HL-60 (cell line): Measurements from ENCODE around the gene CARS2.
"Not testable (repeated sequence)": the region's sequence is repeated elsewhere in the genome, so short reads cannot be mapped to it uniquely, and the experiment has no call there.

Experiments used
- DNase-seq, 2 experiments: peaks; one replicate each; pipeline ENCODE4 v3.0.0-alpha.2; 2010 to 2020; ENCODE audit warnings: low read depth in 1 of 2, low spot score in 1 of 2
- H3K27ac ChIP-seq: fragments of 250-450 bp; sonication (Bioruptor Pico); replicated peaks from 2 replicates; pipeline ENCODE4 v1.5.1; 2020; ENCODE audit warnings: mild to moderate bottlenecking, moderate library complexity
- H3K27me3 ChIP-seq: fragments of 250-450 bp; sonication (Bioruptor Pico); 2 replicates; pipeline ENCODE4 v1.5.1; 2021; ENCODE audit warnings: mild to moderate bottlenecking, moderate library complexity; ENCODE audit not compliant: insufficient read depth, poor library complexity, severe bottlenecking
- H3K4me3 ChIP-seq: replicated peaks from 2 replicates; pipeline ENCODE4 v1.5.1; 2011; ENCODE audit warnings: mild to moderate bottlenecking, control low read depth, low read length; ENCODE audit not compliant: insufficient read depth
- GABPA ChIP-seq: IDR thresholded peaks from 2 replicates; pipeline ENCODE4 v1.6.1; 2012; ENCODE audit warnings: low read depth
- POLR2AphosphoS5 ChIP-seq: IDR thresholded peaks from 2 replicates; pipeline ENCODE4 v1.6.1; 2012; ENCODE audit warnings: low read depth
- SPI1 ChIP-seq: IDR thresholded peaks from 2 replicates; pipeline ENCODE4 v1.6.1; 2012; ENCODE audit warnings: low read depth, mild to moderate bottlenecking, borderline replicate concordance
- TF ChIP-seq, protein P1 (sequence below): IDR thresholded peaks from 2 replicates; pipeline ENCODE4 v1.6.1; 2012; ENCODE audit warnings: low read depth; ENCODE audit not compliant: insufficient replicate concordance
- TF ChIP-seq, protein P2 (sequence below): IDR thresholded peaks from one replicate; pipeline ENCODE4 v1.5.1; 2011; ENCODE audit warnings: low read length, control low read depth, inconsistent platforms; ENCODE audit not compliant: insufficient read depth

The CARS2 gene

DNA sequence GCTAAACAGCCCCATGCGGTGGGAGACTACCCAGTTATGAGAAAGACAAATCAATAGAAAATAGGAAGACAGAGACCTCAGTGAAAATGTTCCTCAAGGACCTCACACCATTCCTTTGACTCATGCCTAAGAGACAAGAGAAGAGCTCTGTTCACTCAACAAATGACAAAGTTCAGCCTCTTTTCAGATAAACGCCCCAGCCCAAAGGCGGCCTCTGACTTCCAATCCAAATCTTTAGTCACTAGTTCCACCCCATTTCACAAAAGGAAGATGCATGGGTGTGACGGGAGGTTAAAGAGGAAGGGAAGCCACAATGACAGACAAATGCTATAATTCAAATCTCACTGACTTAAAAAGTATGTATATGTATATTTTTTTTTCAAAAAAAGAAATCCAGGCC is 8.1 kb downstream of the CARS2 start:
- no peak for TF ChIP-seq GABPA
- TF ChIP-seq, protein P1, sequence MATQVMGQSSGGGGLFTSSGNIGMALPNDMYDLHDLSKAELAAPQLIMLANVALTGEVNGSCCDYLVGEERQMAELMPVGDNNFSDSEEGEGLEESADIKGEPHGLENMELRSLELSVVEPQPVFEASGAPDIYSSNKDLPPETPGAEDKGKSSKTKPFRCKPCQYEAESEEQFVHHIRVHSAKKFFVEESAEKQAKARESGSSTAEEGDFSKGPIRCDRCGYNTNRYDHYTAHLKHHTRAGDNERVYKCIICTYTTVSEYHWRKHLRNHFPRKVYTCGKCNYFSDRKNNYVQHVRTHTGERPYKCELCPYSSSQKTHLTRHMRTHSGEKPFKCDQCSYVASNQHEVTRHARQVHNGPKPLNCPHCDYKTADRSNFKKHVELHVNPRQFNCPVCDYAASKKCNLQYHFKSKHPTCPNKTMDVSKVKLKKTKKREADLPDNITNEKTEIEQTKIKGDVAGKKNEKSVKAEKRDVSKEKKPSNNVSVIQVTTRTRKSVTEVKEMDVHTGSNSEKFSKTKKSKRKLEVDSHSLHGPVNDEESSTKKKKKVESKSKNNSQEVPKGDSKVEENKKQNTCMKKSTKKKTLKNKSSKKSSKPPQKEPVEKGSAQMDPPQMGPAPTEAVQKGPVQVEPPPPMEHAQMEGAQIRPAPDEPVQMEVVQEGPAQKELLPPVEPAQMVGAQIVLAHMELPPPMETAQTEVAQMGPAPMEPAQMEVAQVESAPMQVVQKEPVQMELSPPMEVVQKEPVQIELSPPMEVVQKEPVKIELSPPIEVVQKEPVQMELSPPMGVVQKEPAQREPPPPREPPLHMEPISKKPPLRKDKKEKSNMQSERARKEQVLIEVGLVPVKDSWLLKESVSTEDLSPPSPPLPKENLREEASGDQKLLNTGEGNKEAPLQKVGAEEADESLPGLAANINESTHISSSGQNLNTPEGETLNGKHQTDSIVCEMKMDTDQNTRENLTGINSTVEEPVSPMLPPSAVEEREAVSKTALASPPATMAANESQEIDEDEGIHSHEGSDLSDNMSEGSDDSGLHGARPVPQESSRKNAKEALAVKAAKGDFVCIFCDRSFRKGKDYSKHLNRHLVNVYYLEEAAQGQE: no peak
- no peak for TF ChIP-seq POLR2AphosphoS5
- TF ChIP-seq, protein P2, sequence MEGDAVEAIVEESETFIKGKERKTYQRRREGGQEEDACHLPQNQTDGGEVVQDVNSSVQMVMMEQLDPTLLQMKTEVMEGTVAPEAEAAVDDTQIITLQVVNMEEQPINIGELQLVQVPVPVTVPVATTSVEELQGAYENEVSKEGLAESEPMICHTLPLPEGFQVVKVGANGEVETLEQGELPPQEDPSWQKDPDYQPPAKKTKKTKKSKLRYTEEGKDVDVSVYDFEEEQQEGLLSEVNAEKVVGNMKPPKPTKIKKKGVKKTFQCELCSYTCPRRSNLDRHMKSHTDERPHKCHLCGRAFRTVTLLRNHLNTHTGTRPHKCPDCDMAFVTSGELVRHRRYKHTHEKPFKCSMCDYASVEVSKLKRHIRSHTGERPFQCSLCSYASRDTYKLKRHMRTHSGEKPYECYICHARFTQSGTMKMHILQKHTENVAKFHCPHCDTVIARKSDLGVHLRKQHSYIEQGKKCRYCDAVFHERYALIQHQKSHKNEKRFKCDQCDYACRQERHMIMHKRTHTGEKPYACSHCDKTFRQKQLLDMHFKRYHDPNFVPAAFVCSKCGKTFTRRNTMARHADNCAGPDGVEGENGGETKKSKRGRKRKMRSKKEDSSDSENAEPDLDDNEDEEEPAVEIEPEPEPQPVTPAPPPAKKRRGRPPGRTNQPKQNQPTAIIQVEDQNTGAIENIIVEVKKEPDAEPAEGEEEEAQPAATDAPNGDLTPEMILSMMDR: no peak
- no peak for TF ChIP-seq SPI1
- Histone ChIP-seq H3K27me3 (no peaks in the 10 kb centered on the region), H3K27ac (no peak overlapping the region), H3K4me3 (no peak overlapping the region)
- DNase-seq: no peak

DNA sequence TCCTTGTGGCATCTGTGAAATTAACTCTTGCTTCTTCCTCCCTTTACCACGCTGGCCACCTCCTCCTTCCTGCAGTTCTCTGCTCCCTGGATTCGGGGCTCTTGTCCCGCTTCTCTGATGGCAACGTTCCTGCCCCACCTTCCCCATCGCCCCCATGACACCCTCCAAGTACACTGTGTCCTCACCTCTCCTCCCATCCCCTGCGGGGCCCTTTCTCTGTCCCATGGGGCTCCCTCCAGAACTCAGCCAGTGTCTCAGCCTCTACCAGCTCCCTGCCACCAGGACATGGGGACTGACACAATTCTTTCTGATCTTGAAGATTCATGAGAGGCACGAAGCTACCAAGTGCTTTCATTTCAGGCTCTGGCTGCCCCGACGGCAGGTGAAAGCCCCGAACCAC is 9.1 kb downstream of the CARS2 start:
- no peak for DNase-seq
- no peak overlapping the region for H3K27ac ChIP-seq
- TF ChIP-seq GABPA (no peak), SPI1 (no peak), POLR2AphosphoS5 (no peak)
- TF ChIP-seq, protein P1: no peak
- TF ChIP-seq, protein P2: no peak
- H3K27me3 ChIP-seq: no peaks in the 10 kb centered on the region
- no peak overlapping the region for H3K4me3 ChIP-seq

DNA sequence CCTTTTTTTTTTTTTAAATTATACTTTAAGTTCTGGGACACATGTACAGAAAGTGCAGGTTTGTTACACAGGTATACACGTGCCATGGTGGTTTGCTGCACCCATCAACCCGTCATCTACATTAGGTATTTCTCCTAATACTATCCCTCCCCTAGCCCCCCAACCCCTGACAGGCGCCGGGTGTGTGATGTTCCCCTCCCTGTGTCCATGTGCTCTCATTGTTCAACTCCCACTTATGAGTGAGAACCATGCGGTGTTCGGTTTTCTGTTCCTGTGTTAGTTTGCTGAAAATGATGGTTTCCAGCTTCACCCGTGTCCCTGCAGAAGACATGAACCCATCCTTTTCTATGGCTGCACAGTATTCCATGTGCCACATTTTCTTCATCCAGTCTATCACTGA is 10.1 kb downstream of the CARS2 start:
- not testable (repeated sequence) for DNase-seq, H3K4me3 ChIP-seq, H3K27ac ChIP-seq, H3K27me3 ChIP-seq

DNA sequence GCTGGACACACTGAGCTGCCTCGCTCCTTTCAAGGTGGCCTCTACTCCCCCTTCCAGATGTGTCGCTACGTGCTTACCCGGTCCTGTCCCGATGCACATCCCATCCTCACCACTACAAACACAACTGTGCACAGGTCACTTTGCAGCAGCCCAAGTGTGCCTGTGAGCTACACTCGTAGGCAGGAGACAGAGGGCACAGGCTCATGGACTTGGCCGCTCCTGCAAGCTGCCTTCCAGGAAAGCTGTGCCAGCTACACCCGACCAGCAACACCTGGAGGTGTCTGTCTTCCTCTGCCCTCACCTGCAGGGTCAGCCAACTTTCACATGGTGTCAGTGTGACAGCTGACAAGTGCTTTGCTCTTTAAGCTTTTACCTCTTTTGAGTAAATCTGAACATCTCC is 15.4 kb downstream of the CARS2 start:
- H3K27ac ChIP-seq: no peak overlapping the region
- TF ChIP-seq, protein P1: no peak
- no peak for TF ChIP-seq SPI1
- TF ChIP-seq, protein P2: no peak
- TF ChIP-seq POLR2AphosphoS5: no peak
- no peak for TF ChIP-seq GABPA

More for the DNA sequence above, 15.4 kb downstream of the CARS2 start:
- no peak for DNase-seq
- no peaks in the 10 kb centered on the region for H3K27me3 ChIP-seq
- no peak overlapping the region for H3K4me3 ChIP-seq
